RCC 7860 (cell line): ENCODE results near the gene PRSS21.

Source experiments
- DNase-seq: peaks from one replicate; pipeline ENCODE4 v3.0.0-alpha.2; 2015; ENCODE audit warnings: low spot score
- FAIRE-seq: peaks from 2 replicates; lab custom pipeline; 2012; peaks lifted over from hg19 to GRCh38; lab: Jason Lieb, UNC

PRSS21 gene

GRCh38 chr16:2779151-2779920, 37.7 kb upstream of the PRSS21 start:
- FAIRE-seq = no peak

GRCh38 chr16:2779978-2780898, 36.8 kb upstream of the PRSS21 start:
- DNase-seq = no peak
- FAIRE-seq = no peak

More at GRCh38 chr16:2779151-2779920, 37.7 kb upstream of the PRSS21 start:
- no peak for DNase-seq

GRCh38 chr16:2782583-2783351, 34.3 kb upstream of the PRSS21 start:
- no peak for DNase-seq
- FAIRE-seq = no peak

- no peak for FAIRE-seq
- no peak for DNase-seq
Observed at GRCh38 chr16:2783581-2784357, 33.3 kb upstream of the PRSS21 start.

GRCh38 chr16:2784358-2785100, 32.5 kb upstream of the PRSS21 start:
- DNase-seq (no peak), FAIRE-seq (no peak)

GRCh38 chr16:2785101-2785991, 31.7 kb upstream of the PRSS21 start:
- FAIRE-seq (no peak), DNase-seq (no peak)

DNA sequence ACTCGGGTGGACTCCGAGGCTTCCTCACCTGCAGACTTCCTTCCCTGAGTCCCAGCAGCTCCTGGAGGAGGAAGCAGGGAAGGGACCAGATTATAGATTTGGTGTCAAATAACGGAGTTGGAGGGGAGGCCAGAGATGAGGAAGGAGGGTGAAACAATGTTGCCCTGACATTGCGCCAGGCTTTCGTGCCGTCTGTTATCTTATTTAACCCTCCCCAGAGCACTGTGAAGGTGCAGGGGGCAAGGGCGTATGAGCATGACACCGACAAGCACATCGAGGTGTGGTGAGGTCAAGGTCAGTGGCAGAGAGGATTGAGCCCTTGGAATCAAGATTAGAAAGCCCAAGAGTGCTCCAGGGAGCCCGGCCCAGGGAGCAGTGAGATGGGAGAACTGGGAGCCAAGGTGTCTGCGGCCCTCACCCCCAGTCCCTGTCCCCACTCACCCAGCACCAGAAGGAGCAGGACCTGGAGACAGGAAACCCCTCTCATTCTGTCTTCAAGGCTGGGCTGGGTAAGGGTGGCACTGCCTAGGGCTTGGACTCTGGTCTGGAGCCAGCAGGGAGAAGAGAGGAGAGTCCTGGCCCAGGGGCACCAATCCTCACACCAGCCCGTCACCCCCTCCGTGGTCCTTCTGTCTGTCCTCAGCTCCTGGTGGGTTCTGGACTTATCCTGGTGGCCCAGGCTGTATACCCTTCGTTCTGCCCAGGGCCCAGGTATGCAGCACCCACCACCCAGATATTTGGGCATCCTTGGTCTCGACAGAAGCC, 30.8 kb upstream of the PRSS21 start:
- FAIRE-seq (no peak), DNase-seq (no peak)

DNA sequence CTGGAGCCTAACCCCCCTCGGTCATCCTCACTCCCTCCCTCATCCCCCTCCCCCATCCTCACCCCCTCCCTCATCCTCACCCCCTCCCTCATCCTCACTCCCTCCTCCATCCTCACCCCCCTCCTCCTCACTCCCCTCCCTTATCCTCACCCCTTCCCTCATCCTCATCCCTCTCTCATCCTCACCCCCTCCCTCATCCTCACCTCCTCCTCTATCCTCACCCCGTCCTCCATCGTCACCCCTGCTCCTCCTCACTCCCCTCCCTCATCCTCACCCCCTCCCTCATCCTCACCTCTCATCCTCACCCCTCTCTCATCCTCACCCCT, 30.2 kb upstream of the PRSS21 start:
- FAIRE-seq (no peak), DNase-seq (no peak)

- FAIRE-seq = no peak
- DNase-seq = no peak
Observed at GRCh38 chr16:2787406-2787805, 29.6 kb upstream of the PRSS21 start, which contains the start of gene PRSS33. PRSS33 (minus strand) TSS chr16:2787560; CDS start chr16:2786547, 1,013 bp downstream.

DNA sequence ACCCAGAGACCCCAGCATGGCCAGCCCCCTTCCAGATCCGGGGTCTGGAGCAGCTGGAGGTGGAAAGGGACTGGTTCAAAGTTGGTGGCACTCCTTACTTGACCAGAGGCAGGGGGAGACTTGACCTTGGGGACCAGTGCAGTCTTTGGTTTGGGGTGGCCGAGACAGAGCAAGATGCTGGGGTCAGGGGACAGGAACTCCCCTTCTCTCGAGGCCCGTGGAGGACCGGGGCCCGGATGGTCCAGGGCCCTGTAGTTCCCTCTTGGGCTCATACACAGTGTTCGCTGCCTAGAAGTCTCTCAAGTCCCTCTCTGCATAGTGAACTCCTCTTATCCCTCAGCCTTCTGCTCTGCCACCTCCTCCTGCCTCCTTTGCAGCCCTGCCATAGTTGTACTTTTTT, 29.1 kb upstream of the PRSS21 start:
- no peak for DNase-seq
- no peak for FAIRE-seq

DNA sequence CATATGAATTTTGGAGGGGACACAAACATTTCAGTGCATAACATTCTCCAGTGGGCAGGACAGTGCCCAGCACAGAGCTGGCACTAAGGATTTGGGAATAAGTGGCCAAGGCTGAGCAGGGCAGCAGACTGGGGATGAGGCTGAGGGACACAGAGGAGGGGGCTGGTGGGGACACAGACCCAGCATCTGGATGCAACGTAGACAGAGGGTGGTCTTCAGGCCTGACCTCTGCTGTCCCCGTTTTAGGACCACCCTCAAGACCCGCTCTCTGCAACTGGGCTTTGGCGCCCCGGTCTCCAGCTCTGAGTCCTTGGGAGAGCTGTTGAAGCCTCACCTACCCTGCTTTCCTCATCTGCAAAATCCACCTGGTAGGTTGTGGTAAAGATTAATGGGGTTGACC, 26.4 kb upstream of the PRSS21 start:
- no peak for DNase-seq
- no peak for FAIRE-seq

DNA sequence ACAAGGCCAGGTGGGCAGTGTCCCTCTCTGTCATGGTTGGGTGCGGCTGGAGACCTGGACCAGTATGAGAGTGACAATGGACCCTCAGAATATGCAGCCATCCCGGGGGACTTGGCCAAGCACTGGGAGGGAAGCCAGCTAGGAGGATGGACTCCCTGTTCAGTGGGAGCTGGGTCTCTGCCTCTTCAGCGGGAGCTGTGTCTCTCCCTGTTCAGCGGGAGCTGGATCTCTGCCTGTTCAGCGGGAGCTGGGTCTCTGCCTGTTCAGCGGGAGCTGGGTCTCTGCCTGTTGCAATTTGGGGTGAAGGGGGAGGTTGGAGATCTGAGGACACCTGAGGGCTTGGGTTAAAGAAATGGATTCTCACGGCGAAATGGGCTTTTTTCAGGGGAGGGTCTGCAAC, 25.9 kb upstream of the PRSS21 start:
- DNase-seq (no peak), FAIRE-seq (no peak)

DNA sequence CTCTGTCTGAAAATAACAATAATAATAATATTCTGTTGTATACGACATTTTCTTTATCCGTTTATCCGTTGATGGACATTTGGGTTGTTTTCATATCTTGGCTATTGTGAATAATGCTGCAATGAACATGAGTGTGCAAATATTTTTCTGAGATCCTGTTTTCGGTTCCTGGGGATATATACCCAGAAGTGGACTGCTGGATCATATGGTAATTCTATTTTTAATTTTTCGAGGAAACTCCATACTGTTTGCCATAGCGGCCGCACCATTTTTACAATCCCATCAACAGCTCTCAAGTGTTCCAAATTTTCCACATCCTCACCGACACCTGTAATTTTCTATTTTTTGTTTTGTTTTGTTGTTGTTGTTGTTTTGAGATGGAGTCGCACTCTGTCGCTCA, 24.1 kb upstream of the PRSS21 start:
- no peak for DNase-seq
- no peak for FAIRE-seq

DNA sequence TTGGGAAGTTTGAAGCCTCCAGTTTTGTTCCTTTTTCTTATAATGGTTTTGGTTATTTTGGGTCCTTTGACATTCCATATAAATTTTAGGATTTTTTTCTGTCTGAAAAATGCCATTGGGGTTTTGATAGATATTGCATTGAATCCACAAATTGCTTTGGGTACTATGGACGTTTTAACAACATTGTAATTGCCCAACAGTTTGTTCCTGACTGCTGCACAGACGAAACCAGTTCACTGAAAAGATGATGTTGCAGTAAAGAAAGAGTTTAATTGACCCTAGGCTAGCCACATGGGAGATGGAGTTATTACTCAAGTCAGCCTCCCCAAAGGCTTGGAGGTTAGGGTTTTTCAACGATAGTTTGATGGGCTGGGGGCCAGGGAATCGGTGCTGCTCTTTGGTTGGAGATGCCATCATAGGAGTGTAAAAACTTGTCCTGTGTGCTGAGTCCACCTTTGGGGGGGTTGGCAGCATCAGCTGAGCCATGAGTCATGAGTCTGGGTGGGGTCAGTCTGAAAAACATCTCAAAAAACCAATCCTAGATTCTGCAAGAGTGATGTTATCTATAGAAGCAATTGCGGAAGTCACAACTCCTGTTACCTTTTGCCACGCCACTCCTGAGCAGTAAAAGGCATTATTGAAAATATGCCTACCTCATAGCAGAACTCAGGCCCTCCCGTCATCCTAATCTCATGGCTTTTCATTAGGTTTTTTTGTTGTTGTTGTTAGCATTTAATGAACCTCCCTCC, 21.5 kb upstream of the PRSS21 start:
- FAIRE-seq (no peak), DNase-seq (no peak)

- no peak for FAIRE-seq
- no peak for DNase-seq
Observed at GRCh38 chr16:2798723-2799204, 18.3 kb upstream of the PRSS21 start.

GRCh38 chr16:2799205-2799858, 17.7 kb upstream of the PRSS21 start:
- no peak for FAIRE-seq
- no peak for DNase-seq

- no peak for FAIRE-seq
- no peak for DNase-seq
Observed at GRCh38 chr16:2799859-2800226, 17.2 kb upstream of the PRSS21 start.
